ENCODE measurements around the gene CORO2A. TPM values are rescaled to one million over a fixed set of nuclear protein-coding genes. Genes with fewer than 3 reads are reported as not detected.

The CORO2A gene
- total and polyA plus RNA-seq, 2 of the 13 experiments (the other 11 are each of a cell fraction or from before 2014, with no cell fraction given): 14.4 to 15.3 TPM

DNA sequence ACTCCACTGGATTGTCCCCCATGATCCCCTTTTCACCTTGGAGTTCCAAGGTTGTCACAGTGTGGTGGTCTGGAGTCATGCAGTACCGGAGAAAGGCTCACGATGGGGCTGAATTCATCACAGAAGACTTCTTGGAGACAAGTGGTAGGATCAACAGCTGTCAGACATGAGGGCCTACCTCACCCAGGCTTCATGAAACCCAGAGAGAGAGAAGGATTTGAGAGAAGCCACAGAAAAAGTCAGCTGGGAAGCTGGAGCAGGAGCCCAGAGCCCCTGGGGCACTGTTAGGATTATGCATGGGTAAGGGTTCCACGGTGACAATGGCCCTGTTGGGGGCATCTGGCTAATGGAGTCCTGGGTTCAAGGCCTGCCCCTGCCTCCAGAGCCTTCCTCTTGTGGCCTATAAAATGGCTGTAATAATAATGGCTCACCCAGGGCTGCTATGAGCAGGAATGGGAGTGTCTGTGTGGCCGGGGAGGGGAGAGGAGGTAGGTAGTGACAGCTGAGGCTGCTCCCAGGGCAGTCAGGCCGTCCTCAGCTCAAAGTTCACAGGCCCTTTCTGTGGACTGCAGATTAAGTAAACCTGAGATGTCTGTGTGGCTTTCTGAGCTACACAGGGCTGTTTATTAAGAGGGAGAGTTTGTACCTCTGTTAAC lies 74.3 kb downstream of the CORO2A start (continued):
- TF ChIP-seq ZFP41 (CRISPR knock-in tag; IDR thresholded peaks at IDR 0.05; ENCODE audit: borderline replicate concordance) (no peak), ZNF530 (CRISPR knock-in tag; IDR thresholded peaks at IDR 0.05; ENCODE audit: low read depth) (no peak), ZNF567 (CRISPR knock-in tag; IDR thresholded peaks at IDR 0.05; ENCODE audit: borderline replicate concordance) (no peak), ZIK1 (CRISPR knock-in tag; IDR thresholded peaks at IDR 0.05; ENCODE audit: borderline replicate concordance, low read depth) (no peak), PAX8 (CRISPR knock-in tag; IDR thresholded peaks at IDR 0.05; ENCODE audit: borderline replicate concordance) (no peak), MTF2 (CRISPR knock-in tag; IDR thresholded peaks at IDR 0.05; ENCODE audit: borderline replicate concordance) (no peak), ZNF136 (CRISPR knock-in tag; IDR thresholded peaks at IDR 0.05; ENCODE audit: low read depth) (no peak), ZNF720 (CRISPR knock-in tag; IDR thresholded peaks at IDR 0.05) (no peak), NFE2L2 (IDR thresholded peaks at IDR 0.05; ENCODE audit: low read length) (no peak), ZNF710 (CRISPR knock-in tag; IDR thresholded peaks at IDR 0.05; ENCODE audit: borderline replicate concordance) (no peak; the same call in 1 of the 2 replicates), ZNF101 (CRISPR knock-in tag; IDR thresholded peaks at IDR 0.05; ENCODE audit: borderline replicate concordance, low read depth) (no peak), STAT5B (CRISPR knock-in tag; IDR thresholded peaks at IDR 0.05) (no peak), MAX (IDR thresholded peaks at IDR 0.05) (no peak), SNAI1 (CRISPR knock-in tag; IDR thresholded peaks at IDR 0.05; ENCODE audit: borderline replicate concordance) (no peak), SOX6 (IDR thresholded peaks at IDR 0.05) (no peak), SOX6 (CRISPR knock-in tag; IDR thresholded peaks at IDR 0.05) (peak; percentile 21; the same call in 1 of the 2 replicates)
- TF ChIP-seq, protein P1, sequence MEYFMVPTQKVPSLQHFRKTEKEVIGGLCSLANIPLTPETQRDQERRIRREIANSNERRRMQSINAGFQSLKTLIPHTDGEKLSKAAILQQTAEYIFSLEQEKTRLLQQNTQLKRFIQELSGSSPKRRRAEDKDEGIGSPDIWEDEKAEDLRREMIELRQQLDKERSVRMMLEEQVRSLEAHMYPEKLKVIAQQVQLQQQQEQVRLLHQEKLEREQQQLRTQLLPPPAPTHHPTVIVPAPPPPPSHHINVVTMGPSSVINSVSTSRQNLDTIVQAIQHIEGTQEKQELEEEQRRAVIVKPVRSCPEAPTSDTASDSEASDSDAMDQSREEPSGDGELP (IDR thresholded peaks at IDR 0.05; ENCODE audit: borderline replicate concordance, low read depth): peak; percentile 72; the same call in 1 of the 2 replicates
- TF ChIP-seq, protein P2, sequence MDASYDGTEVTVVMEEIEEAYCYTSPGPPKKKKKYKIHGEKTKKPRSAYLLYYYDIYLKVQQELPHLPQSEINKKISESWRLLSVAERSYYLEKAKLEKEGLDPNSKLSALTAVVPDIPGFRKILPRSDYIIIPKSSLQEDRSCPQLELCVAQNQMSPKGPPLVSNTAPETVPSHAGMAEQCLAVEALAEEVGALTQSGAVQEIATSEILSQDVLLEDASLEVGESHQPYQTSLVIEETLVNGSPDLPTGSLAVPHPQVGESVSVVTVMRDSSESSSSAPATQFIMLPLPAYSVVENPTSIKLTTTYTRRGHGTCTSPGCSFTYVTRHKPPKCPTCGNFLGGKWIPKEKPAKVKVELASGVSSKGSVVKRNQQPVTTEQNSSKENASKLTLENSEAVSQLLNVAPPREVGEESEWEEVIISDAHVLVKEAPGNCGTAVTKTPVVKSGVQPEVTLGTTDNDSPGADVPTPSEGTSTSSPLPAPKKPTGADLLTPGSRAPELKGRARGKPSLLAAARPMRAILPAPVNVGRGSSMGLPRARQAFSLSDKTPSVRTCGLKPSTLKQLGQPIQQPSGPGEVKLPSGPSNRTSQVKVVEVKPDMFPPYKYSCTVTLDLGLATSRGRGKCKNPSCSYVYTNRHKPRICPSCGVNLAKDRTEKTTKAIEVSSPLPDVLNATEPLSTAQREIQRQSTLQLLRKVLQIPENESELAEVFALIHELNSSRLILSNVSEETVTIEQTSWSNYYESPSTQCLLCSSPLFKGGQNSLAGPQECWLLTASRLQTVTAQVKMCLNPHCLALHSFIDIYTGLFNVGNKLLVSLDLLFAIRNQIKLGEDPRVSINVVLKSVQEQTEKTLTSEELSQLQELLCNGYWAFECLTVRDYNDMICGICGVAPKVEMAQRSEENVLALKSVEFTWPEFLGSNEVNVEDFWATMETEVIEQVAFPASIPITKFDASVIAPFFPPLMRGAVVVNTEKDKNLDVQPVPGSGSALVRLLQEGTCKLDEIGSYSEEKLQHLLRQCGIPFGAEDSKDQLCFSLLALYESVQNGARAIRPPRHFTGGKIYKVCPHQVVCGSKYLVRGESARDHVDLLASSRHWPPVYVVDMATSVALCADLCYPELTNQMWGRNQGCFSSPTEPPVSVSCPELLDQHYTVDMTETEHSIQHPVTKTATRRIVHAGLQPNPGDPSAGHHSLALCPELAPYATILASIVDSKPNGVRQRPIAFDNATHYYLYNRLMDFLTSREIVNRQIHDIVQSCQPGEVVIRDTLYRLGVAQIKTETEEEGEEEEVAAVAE (CRISPR knock-in tag; IDR thresholded peaks at IDR 0.05; ENCODE audit: borderline replicate concordance): no peak
- TF ChIP-seq, protein P3, sequence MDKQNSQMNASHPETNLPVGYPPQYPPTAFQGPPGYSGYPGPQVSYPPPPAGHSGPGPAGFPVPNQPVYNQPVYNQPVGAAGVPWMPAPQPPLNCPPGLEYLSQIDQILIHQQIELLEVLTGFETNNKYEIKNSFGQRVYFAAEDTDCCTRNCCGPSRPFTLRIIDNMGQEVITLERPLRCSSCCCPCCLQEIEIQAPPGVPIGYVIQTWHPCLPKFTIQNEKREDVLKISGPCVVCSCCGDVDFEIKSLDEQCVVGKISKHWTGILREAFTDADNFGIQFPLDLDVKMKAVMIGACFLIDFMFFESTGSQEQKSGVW (CRISPR knock-in tag; IDR thresholded peaks at IDR 0.05; ENCODE audit: borderline replicate concordance): no peak
- TF ChIP-seq, protein P4, sequence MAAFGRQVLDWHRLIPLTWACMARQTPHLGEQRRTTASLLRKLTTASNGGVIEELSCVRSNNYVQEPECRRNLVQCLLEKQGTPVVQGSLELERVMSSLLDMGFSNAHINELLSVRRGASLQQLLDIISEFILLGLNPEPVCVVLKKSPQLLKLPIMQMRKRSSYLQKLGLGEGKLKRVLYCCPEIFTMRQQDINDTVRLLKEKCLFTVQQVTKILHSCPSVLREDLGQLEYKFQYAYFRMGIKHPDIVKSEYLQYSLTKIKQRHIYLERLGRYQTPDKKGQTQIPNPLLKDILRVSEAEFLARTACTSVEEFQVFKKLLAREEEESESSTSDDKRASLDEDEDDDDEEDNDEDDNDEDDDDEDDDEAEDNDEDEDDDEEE (CRISPR knock-in tag; IDR thresholded peaks at IDR 0.05): no peak

Data from HepG2 (cell line).